C4-2B (cell line): Measurements from ENCODE around the gene TNRC18.
"Not testable (repeated sequence)": the region's sequence is repeated elsewhere in the genome, so short reads cannot be mapped to it uniquely, and the experiment has no call there.

Source experiments
- H3K27ac ChIP-seq: fragments of 450-650 bp; 2 replicates; pipeline ENCODE4 v1.5.1; 2017
- CTCF ChIP-seq: fragments of 450-650 bp; conservative IDR thresholded peaks from 2 replicates; pipeline ENCODE4 v1.5.1; 2017; ENCODE audit warnings: mild to moderate bottlenecking
- ZFX ChIP-seq: fragments of 450-650 bp; IDR thresholded peaks from 2 replicates; pipeline ENCODE4 v1.6.1; 2017

Gene TNRC18

GRCh38 chr7:5365976-5366625, 57.5 kb downstream of the TNRC18 start:
- peak; percentile 93 for TF ChIP-seq CTCF
- not testable (repeated sequence) for H3K27ac ChIP-seq

- TF ChIP-seq CTCF (no peak), ZFX (no peak)
- H3K27ac ChIP-seq: no peak overlapping the region
Measured at GRCh38 chr7:5363729-5364128, 59.9 kb downstream of the TNRC18 start.

- TF ChIP-seq CTCF (no peak), ZFX (no peak)
- no peak overlapping the region for H3K27ac ChIP-seq
Measured at GRCh38 chr7:5362466-5362865, 61.2 kb downstream of the TNRC18 start.

- H3K27ac ChIP-seq: no peak overlapping the region
- TF ChIP-seq ZFX (no peak), CTCF (no peak)
Measured at GRCh38 chr7:5361446-5362127, 62.0 kb downstream of the TNRC18 start.

GRCh38 chr7:5360971-5361370, 62.7 kb downstream of the TNRC18 start:
- no peak for TF ChIP-seq ZFX
- TF ChIP-seq CTCF: no peak
- no peak overlapping the region for H3K27ac ChIP-seq

GRCh38 chr7:5360451-5360850, 63.2 kb downstream of the TNRC18 start:
- no peak overlapping the region for H3K27ac ChIP-seq
- TF ChIP-seq CTCF: no peak
- TF ChIP-seq ZFX: no peak

- H3K27ac ChIP-seq: not testable (repeated sequence)
Measured at GRCh38 chr7:5360021-5360420, 63.6 kb downstream of the TNRC18 start.

- no peak overlapping the region for H3K27ac ChIP-seq
- TF ChIP-seq ZFX: no peak
Measured at GRCh38 chr7:5359344-5359743, 64.3 kb downstream of the TNRC18 start.
